Panc1 (cell line): ENCODE data around the gene KIRREL3. TPM values are rescaled to one million over a fixed set of nuclear protein-coding genes. Genes with fewer than 3 reads are reported as not detected.

Experiments
- microRNA-seq: library from miRNA; unstranded; fragments of <30 nt; microRNA quantifications from one replicate; pipeline ENCODE4 v1.1.0, GENCODE V29; 2020; ENCODE audit not compliant: unreplicated experiment
- total RNA-seq: library from RNA; stranded (reverse); gene quantifications from one replicate; pipeline ENCODE4 v1.2.1, GENCODE V29; 2021; ENCODE audit not compliant: unreplicated experiment

Gene KIRREL3
- total RNA-seq, 1 experiment from 2014 or later = 0.36 TPM

Small RNA genes within 50 kb of the gene (microRNA-seq; reads per million reads assigned to microRNA genes)
- not detected for gene MIR3167
